Measurements from ENCODE around the gene GRIA4.

GRCh38 chr11:105811242-105811641 is 201.4 kb downstream of the GRIA4 start:
- no peak for TF ChIP-seq CTCF (IDR thresholded peaks at IDR 0.05)
- no peak for TF ChIP-seq POLR2A (IDR thresholded peaks at IDR 0.05)

Measured in uterus (tissue), 2 donors.